ENCODE results near the gene ZNF296. TPM values are rescaled to one million over a fixed set of nuclear protein-coding genes. Genes with fewer than 3 reads are reported as not detected.
A peak's percentile ranks its signal among the peaks of the same experiment; 100 is the strongest.

Gene ZNF296
- total RNA-seq (2014; rRNA removed; shearing (Covaris generic)), result 10.3 and 13.4 TPM in 2 replicates
- 16.5 and 18.6 TPM in 2 replicates for polyA plus RNA-seq (2016; fragmentation: Nextera tagmentation; extraction: Ambion mirVana)
- long read RNA-seq, transcript ZNF296-201 (3 exons, 1,744 nt), result major isoform, 8 of 8 reads
- long read RNA-seq, partial matches to known transcripts, result 0 of 8 reads
- long read RNA-seq, other reads (novel, unspliced or antisense), result 0 of 8 reads

DNA sequence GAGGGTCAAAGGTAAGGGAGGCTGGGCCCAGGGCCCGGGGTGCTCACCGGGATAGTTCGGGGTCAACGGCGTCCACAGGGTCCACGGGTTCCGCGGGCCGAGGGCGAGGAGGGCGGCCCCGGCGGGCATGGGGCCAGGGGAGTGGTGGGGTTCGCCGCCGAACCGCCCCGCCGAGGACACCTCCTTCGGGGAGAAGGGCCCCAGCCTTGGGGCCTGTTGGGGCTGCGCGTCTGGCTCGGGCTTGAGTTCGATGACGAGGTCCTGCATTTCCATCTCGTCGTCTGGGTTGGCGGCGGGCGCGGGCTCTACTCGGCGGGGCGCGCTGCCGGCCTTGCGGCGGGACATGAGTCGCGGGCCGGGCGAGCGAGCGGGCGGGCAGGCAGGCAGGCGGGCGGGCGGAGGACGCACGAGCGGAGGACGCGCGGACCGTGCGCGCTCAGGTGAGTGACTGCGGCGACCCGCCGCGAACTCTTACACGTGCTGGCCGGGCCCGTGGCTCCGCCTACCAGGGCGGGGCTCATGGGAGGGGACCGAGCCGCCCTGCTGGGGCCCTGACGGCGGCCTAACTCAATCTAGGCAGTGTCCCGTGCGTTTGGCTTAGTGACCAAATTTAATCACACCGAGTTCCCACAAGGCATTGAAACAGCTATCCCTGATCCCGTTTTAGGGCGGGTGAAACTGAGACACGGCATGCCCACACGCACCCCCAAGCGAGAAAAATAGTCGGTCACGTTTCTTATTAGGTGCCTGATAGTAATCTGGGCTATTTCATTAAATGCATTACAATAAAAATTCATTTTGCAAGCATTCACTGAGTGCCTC is at the start of gene ZNF296:
ZNF296 (minus strand) TSS at position 450 of the 822 bp plus-strand sequence; CDS start at position 345, 105 bp downstream.
- ATAC-seq, result peak; percentile 42
- TF ChIP-seq ZNF114 (CRISPR knock-in tag; IDR thresholded peaks at IDR 0.05), result no peak
- 0 out of 2 replicates have a peak, but pooled peaks have one; percentile 28 for TF ChIP-seq CREB1 (CRISPR knock-in tag; IDR thresholded peaks at IDR 0.05; ENCODE audit: low read depth)
- no peak for TF ChIP-seq ETS1 (IDR thresholded peaks at IDR 0.05)
- TF ChIP-seq, protein P1, sequence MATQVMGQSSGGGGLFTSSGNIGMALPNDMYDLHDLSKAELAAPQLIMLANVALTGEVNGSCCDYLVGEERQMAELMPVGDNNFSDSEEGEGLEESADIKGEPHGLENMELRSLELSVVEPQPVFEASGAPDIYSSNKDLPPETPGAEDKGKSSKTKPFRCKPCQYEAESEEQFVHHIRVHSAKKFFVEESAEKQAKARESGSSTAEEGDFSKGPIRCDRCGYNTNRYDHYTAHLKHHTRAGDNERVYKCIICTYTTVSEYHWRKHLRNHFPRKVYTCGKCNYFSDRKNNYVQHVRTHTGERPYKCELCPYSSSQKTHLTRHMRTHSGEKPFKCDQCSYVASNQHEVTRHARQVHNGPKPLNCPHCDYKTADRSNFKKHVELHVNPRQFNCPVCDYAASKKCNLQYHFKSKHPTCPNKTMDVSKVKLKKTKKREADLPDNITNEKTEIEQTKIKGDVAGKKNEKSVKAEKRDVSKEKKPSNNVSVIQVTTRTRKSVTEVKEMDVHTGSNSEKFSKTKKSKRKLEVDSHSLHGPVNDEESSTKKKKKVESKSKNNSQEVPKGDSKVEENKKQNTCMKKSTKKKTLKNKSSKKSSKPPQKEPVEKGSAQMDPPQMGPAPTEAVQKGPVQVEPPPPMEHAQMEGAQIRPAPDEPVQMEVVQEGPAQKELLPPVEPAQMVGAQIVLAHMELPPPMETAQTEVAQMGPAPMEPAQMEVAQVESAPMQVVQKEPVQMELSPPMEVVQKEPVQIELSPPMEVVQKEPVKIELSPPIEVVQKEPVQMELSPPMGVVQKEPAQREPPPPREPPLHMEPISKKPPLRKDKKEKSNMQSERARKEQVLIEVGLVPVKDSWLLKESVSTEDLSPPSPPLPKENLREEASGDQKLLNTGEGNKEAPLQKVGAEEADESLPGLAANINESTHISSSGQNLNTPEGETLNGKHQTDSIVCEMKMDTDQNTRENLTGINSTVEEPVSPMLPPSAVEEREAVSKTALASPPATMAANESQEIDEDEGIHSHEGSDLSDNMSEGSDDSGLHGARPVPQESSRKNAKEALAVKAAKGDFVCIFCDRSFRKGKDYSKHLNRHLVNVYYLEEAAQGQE (IDR thresholded peaks at IDR 0.05; ENCODE audit: unreplicated experiment), result no peak
- TF ChIP-seq POLR2AphosphoS5 (IDR thresholded peaks at IDR 0.05; ENCODE audit: low read depth), result peak; percentile 89
- H3K4me3 Mint-ChIP-seq, result peak within 1 kb of the TSS; percentile 85
- peak within 1 kb of the TSS; percentile 98 for H3K4me2 ChIP-seq
- H3K4me1 Mint-ChIP-seq, result peaks cover 34% of the 10 kb centered on the region
- H3K36me3 ChIP-seq (ENCODE audit: insufficient read depth), result no peaks in the 10 kb centered on the region
- H3F3A ChIP-seq (replicated peaks; ENCODE audit: low read depth), result peaks cover 41% of the 10 kb centered on the region
- no peaks in the 10 kb centered on the region for H3K9me3 Mint-ChIP-seq
- peaks cover 13% of the 10 kb centered on the region for H4K20me1 ChIP-seq (replicated peaks; ENCODE audit: insufficient read depth)
- peaks cover 51% of the 10 kb centered on the region for H3K79me2 ChIP-seq (replicated peaks; ENCODE audit: insufficient read depth)
- no peaks in the 10 kb centered on the region for H3K9me2 ChIP-seq (ENCODE audit: insufficient read depth)
- peak; percentile 92 for DNase-seq (ENCODE audit: low spot score)
- no peaks in the 10 kb centered on the region for H3K27me3 ChIP-seq (ENCODE audit: insufficient read depth)
- H3K27ac ChIP-seq (ENCODE audit: low read depth), result peak within 1 kb of the TSS; percentile 85
- peak within 1 kb of the TSS; percentile 85 for H3K4me3 ChIP-seq
- H3K27ac Mint-ChIP-seq, result peak within 1 kb of the TSS; percentile 36
- peaks cover 15% of the 10 kb centered on the region; the same call in 2 of the 3 replicates for H3K36me3 Mint-ChIP-seq (ENCODE audit: low read depth)
- peaks cover 46% of the 10 kb centered on the region for H3K4me1 ChIP-seq (ENCODE audit: insufficient read depth)
- peaks cover 13% of the 10 kb centered on the region for H3K27me3 Mint-ChIP-seq (ENCODE audit: insufficient read depth, low read depth, poor library complexity)
- H2AFZ ChIP-seq, result peak within 1 kb of the TSS; percentile 3; the same call in 1 of the 2 replicates

DNA sequence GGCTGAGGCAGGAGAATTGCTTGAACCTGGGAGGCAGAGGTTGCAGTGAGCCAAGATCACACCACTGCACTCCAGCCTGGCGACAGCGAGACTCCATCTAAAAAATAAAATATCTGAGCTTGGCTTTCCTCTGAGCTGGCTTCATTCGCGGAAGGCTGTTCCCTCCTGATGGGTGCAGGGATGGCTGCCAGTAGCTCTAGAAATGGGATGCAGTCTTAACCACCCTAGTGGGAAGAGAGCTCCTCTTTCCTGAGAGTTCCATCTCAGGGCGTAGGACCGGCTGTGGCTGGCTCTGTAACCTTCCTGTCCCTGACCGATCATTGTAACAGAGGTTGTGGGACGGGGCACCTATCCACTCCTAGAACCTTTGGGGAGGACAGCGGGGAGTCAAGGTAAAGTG is 49.1 kb upstream of the ZNF296 start:
- H3K27me3 ChIP-seq (ENCODE audit: insufficient read depth), result no peaks in the 10 kb centered on the region
- no peak overlapping the region for H3K4me3 ChIP-seq
- DNase-seq (ENCODE audit: low spot score) (no peak), ATAC-seq (peak; percentile 6; the same call in 2 of the 3 replicates)
- no peak overlapping the region for H3K4me3 Mint-ChIP-seq
- H3K27me3 Mint-ChIP-seq (ENCODE audit: insufficient read depth, low read depth, poor library complexity), result peaks cover 5% of the 10 kb centered on the region
- H3K27ac Mint-ChIP-seq, result no peak overlapping the region
- H3K36me3 Mint-ChIP-seq (ENCODE audit: low read depth), result no peaks in the 10 kb centered on the region
- H3F3A ChIP-seq (replicated peaks; ENCODE audit: low read depth), result 0 out of 2 replicates have a peak, but pooled peaks cover 2% of the 10 kb centered on the region
- H3K79me2 ChIP-seq (replicated peaks; ENCODE audit: insufficient read depth), result peaks cover 59% of the 10 kb centered on the region
- H3K4me1 Mint-ChIP-seq, result peaks cover 10% of the 10 kb centered on the region; the same call in 2 of the 3 replicates
- H2AFZ ChIP-seq, result no peak overlapping the region
- no peaks in the 10 kb centered on the region for H3K4me1 ChIP-seq (ENCODE audit: insufficient read depth)
- H3K9me3 Mint-ChIP-seq, result no peaks in the 10 kb centered on the region
- H3K36me3 ChIP-seq (ENCODE audit: insufficient read depth), result no peaks in the 10 kb centered on the region
- H4K20me1 ChIP-seq (replicated peaks; ENCODE audit: insufficient read depth), result peaks cover 39% of the 10 kb centered on the region
- H3K4me2 ChIP-seq, result no peak overlapping the region
- no peaks in the 10 kb centered on the region for H3K9me2 ChIP-seq (ENCODE audit: insufficient read depth)
- no peak overlapping the region; the same call in 1 of the 2 replicates for H3K27ac ChIP-seq (ENCODE audit: low read depth)
- TF ChIP-seq STAT1 (IDR thresholded peaks at IDR 0.05; ENCODE audit: unreplicated experiment) (no peak), NANOG (IDR thresholded peaks at IDR 0.05; ENCODE audit: borderline replicate concordance) (no peak), EZH2phosphoT487 (IDR thresholded peaks at IDR 0.05; ENCODE audit: unreplicated experiment) (no peak)
- TF ChIP-seq, protein P2, sequence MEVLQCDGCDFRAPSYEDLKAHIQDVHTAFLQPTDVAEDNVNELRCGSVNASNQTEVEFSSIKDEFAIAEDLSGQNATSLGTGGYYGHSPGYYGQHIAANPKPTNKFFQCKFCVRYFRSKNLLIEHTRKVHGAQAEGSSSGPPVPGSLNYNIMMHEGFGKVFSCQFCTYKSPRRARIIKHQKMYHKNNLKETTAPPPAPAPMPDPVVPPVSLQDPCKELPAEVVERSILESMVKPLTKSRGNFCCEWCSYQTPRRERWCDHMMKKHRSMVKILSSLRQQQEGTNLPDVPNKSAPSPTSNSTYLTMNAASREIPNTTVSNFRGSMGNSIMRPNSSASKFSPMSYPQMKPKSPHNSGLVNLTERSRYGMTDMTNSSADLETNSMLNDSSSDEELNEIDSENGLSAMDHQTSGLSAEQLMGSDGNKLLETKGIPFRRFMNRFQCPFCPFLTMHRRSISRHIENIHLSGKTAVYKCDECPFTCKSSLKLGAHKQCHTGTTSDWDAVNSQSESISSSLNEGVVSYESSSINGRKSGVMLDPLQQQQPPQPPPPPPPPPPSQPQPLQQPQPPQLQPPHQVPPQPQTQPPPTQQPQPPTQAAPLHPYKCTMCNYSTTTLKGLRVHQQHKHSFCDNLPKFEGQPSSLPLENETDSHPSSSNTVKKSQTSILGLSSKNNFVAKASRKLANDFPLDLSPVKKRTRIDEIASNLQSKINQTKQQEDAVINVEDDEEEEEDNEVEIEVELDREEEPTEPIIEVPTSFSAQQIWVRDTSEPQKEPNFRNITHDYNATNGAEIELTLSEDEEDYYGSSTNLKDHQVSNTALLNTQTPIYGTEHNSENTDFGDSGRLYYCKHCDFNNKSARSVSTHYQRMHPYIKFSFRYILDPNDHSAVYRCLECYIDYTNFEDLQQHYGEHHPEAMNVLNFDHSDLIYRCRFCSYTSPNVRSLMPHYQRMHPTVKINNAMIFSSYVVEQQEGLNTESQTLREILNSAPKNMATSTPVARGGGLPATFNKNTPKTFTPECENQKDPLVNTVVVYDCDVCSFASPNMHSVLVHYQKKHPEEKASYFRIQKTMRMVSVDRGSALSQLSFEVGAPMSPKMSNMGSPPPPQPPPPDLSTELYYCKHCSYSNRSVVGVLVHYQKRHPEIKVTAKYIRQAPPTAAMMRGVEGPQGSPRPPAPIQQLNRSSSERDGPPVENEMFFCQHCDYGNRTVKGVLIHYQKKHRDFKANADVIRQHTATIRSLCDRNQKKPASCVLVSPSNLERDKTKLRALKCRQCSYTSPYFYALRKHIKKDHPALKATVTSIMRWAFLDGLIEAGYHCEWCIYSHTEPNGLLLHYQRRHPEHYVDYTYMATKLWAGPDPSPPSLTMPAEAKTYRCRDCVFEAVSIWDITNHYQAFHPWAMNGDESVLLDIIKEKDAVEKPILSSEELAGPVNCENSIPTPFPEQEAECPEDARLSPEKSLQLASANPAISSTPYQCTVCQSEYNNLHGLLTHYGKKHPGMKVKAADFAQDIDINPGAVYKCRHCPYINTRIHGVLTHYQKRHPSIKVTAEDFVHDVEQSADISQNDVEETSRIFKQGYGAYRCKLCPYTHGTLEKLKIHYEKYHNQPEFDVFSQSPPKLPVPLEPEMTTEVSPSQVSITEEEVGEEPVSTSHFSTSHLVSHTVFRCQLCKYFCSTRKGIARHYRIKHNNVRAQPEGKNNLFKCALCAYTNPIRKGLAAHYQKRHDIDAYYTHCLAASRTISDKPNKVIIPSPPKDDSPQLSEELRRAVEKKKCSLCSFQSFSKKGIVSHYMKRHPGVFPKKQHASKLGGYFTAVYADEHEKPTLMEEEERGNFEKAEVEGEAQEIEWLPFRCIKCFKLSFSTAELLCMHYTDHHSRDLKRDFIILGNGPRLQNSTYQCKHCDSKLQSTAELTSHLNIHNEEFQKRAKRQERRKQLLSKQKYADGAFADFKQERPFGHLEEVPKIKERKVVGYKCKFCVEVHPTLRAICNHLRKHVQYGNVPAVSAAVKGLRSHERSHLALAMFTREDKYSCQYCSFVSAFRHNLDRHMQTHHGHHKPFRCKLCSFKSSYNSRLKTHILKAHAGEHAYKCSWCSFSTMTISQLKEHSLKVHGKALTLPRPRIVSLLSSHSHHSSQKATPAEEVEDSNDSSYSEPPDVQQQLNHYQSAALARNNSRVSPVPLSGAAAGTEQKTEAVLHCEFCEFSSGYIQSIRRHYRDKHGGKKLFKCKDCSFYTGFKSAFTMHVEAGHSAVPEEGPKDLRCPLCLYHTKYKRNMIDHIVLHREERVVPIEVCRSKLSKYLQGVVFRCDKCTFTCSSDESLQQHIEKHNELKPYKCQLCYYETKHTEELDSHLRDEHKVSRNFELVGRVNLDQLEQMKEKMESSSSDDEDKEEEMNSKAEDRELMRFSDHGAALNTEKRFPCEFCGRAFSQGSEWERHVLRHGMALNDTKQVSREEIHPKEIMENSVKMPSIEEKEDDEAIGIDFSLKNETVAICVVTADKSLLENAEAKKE (CRISPR knock-in tag; IDR thresholded peaks at IDR 0.05), result no peak

Measured in GM23338 (cell line).